A673 (cell line): ENCODE data around the gene ZNF716. TPM values are rescaled to one million over a fixed set of nuclear protein-coding genes. Genes with fewer than 3 reads are reported as not detected.
"Not testable (repeated sequence)": the region's sequence is repeated elsewhere in the genome, so short reads cannot be mapped to it uniquely, and the experiment has no call there.

ENCODE experiments used
- BruUV-seq: library from RNA; stranded (reverse); fragments of 400-500 nt; replicated peaks from 2 replicates; lab custom pipeline; 2021; lab: Mats Ljungman, UMichigan
- CTCF ChIA-PET: fragments of 300-600 bp; sonication (Branson Sonifier 250); formaldehyde crosslinking; loops from one replicate; lab custom pipeline; 2022; ENCODE audit warnings: antibody characterized with exemption; lab: Charles Lee
- POLR2A ChIA-PET: fragments of 300-600 bp; sonication (Branson Sonifier 250); formaldehyde crosslinking; loops from one replicate; lab custom pipeline; 2022; ENCODE audit warnings: antibody characterized with exemption; ENCODE audit not compliant: low non-redundant PET; lab: Charles Lee
- DNase-seq: peaks from one replicate; pipeline ENCODE4 v3.0.0-alpha.2; 2015; ENCODE audit warnings: low spot score
- H3K27ac ChIP-seq: fragments of 200-600 bp; sonication (generic); 2 replicates; pipeline ENCODE4 v1.5.1; 2016; ENCODE audit warnings: mixed run types, low read depth, mild to moderate bottlenecking, mixed read lengths, antibody characterized with exemption, low read length; ENCODE audit not compliant: poor library complexity, severe bottlenecking
- H3K27me3 ChIP-seq: fragments of 200-600 bp; sonication (generic); replicated peaks from 2 replicates; pipeline ENCODE4 v1.6.1; 2017; ENCODE audit warnings: mixed run types, low read depth, mild to moderate bottlenecking, mixed read lengths, antibody characterized with exemption, low read length; ENCODE audit not compliant: insufficient read depth, poor library complexity
- H3K36me3 ChIP-seq: fragments of 200-600 bp; sonication (generic); 2 replicates; pipeline ENCODE4 v1.6.1; 2016; ENCODE audit warnings: mixed run types, mild to moderate bottlenecking, mixed read lengths, antibody characterized with exemption, low read length; ENCODE audit not compliant: insufficient read depth, poor library complexity, severe bottlenecking
- H3K4me1 ChIP-seq: fragments of 200-600 bp; sonication (generic); 2 replicates; pipeline ENCODE4 v1.6.1; 2017; ENCODE audit warnings: mixed run types, mild to moderate bottlenecking, mixed read lengths, antibody characterized with exemption, low read length; ENCODE audit not compliant: insufficient read depth, poor library complexity, severe bottlenecking
- H3K4me3 ChIP-seq: fragments of 200-600 bp; sonication (generic); 2 replicates; pipeline ENCODE4 v1.5.1; 2016; ENCODE audit warnings: low read depth, mixed run types, mild to moderate bottlenecking, mixed read lengths, low read length; ENCODE audit not compliant: poor library complexity, severe bottlenecking
- H3K9me3 ChIP-seq: fragments of 200-600 bp; sonication (generic); 2 replicates; pipeline ENCODE4 v1.6.1; 2016; ENCODE audit warnings: mixed run types, low read depth, mild to moderate bottlenecking, mixed read lengths, antibody characterized with exemption, low read length; ENCODE audit not compliant: poor library complexity, severe bottlenecking
- EZH2 ChIP-seq: fragments of 200-600 bp; sonication (generic); IDR thresholded peaks from 2 replicates; pipeline ENCODE4 v1.6.1; 2017; ENCODE audit warnings: borderline replicate concordance, low read depth, mild to moderate bottlenecking, mixed read lengths, antibody characterized with exemption, low read length; ENCODE audit not compliant: poor library complexity, severe bottlenecking
- intact Hi-C: fragments of 100-400 bp; cut with micrococcal nuclease; formaldehyde crosslinking; loops from one replicate; pipeline ENCODE4 v1.10.0; 2022; ENCODE audit not compliant: unreplicated experiment
- total RNA-seq: library from RNA; stranded (reverse); gene quantifications from 2 replicates; pipeline ENCODE4 v1.2.3, GENCODE V29; 2021
- TF ChIP-seq, protein P1 (sequence below): fragments of 300-800, 200-600 bp; sonication (generic); conservative IDR thresholded peaks from 2 replicates; pipeline ENCODE4 v1.5.1; 2017; ENCODE audit warnings: low read depth, mild to moderate bottlenecking, antibody characterized with exemption, low read length, moderate library complexity, mixed read lengths

ZNF716 gene
- total RNA-seq, 1 experiment from 2014 or later, result not detected

DNA sequence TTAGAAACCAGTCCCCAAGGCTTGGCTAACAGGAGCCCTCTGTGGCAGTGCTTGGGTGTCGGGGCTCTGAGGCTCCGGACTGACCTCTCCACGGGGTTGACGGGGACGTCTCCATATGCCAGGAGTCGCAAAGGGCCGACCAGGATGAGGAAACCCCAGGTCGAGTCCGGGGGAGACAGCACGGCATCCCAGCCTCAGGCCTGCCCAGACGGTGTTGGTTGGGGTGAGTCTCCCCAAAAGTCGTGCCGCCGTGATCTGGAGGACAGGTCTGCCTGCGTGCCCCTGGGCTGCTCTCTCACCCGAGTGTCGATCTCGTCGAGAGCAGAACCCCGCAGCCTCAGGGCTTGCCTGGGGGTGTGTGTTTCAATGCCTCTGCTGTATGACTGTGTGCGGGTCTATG, 35.0 kb downstream of the ZNF716 start:
- DNase-seq, CTCF ChIA-PET, BruUV-seq, H3K4me3 ChIP-seq, intact Hi-C loops, H3K27ac ChIP-seq, H3K27me3 ChIP-seq, POLR2A ChIA-PET, H3K36me3 ChIP-seq, H3K4me1 ChIP-seq: not testable (repeated sequence)
- H3K9me3 ChIP-seq, result peaks cover 39% of the 10 kb centered on the region

- TF ChIP-seq, protein P1, sequence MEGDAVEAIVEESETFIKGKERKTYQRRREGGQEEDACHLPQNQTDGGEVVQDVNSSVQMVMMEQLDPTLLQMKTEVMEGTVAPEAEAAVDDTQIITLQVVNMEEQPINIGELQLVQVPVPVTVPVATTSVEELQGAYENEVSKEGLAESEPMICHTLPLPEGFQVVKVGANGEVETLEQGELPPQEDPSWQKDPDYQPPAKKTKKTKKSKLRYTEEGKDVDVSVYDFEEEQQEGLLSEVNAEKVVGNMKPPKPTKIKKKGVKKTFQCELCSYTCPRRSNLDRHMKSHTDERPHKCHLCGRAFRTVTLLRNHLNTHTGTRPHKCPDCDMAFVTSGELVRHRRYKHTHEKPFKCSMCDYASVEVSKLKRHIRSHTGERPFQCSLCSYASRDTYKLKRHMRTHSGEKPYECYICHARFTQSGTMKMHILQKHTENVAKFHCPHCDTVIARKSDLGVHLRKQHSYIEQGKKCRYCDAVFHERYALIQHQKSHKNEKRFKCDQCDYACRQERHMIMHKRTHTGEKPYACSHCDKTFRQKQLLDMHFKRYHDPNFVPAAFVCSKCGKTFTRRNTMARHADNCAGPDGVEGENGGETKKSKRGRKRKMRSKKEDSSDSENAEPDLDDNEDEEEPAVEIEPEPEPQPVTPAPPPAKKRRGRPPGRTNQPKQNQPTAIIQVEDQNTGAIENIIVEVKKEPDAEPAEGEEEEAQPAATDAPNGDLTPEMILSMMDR, result no peak
- no peak for TF ChIP-seq EZH2
- no peaks in the 10 kb centered on the region for H3K27me3 ChIP-seq
- intact Hi-C loops, result no loop called here
- DNase-seq, result no peak
- no peaks in the 10 kb centered on the region for H3K36me3 ChIP-seq
- peaks cover 53% of the 10 kb centered on the region for H3K9me3 ChIP-seq
- CTCF ChIA-PET, result no interaction called here
- POLR2A ChIA-PET, result no interaction called here
- no peaks in the 10 kb centered on the region for H3K4me1 ChIP-seq
- BruUV-seq, result no TSS peak
- H3K27ac ChIP-seq, result no peak overlapping the region
- no peak overlapping the region for H3K4me3 ChIP-seq
Observed at GRCh38 chr7:57487957-57488356, 38.0 kb downstream of the ZNF716 start.

DNA sequence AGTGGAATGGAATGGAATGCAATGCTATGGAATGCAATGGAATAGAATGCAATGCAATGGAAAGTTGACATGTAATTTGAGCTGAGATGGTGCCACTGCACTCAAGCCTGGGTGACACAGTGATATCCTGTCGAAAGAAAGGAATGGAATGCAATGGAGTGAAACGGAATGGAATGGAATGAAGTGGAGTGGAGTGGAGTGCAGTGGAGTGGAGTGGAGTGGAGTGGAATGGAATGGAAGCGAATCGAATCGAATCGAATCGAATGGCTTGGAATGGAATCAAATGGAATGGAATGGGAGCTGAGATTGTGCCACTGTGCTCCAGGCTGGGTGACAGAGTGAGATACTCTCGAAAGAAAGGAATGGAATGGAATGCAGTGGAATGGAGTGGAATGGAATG, 45.1 kb downstream of the ZNF716 start:
- H3K36me3 ChIP-seq, CTCF ChIA-PET, intact Hi-C loops, H3K27me3 ChIP-seq, H3K27ac ChIP-seq, H3K4me3 ChIP-seq, DNase-seq, BruUV-seq, POLR2A ChIA-PET, H3K4me1 ChIP-seq: not testable (repeated sequence)
- peaks cover 49% of the 10 kb centered on the region for H3K9me3 ChIP-seq

DNA sequence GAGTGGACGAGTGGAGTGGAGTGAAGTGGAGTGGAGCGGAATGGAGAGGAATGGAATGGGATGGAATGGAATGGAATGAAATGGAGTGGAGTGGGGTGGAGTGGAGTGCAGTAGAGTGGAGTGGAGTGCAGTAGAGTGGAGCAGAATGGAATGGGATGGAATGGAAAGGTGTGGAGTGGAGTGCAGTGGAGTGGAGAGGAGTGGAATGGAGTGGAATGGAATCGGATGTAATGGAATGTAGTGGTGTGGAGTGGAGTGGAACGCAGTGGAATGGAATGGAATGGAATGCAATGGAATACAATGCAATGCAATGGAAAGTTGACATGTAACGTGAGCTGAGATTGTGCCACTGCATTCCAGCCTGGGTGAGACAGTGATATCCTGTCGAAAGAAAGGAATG, 46.4 kb downstream of the ZNF716 start:
- CTCF ChIA-PET, result no interaction called here
- DNase-seq, result no peak
- H3K27ac ChIP-seq, result no peak overlapping the region
- intact Hi-C loops, result no loop called here
- no peak overlapping the region for H3K4me3 ChIP-seq
- H3K9me3 ChIP-seq, result peaks cover 43% of the 10 kb centered on the region
- no peaks in the 10 kb centered on the region for H3K36me3 ChIP-seq
- TF ChIP-seq, protein P1, result no peak
- no peaks in the 10 kb centered on the region for H3K4me1 ChIP-seq
- no peaks in the 10 kb centered on the region for H3K27me3 ChIP-seq
- POLR2A ChIA-PET, result no interaction called here
- BruUV-seq, result no TSS peak
